NCI-H128 (cell line): ENCODE data around the gene DHCR7.

Source experiments
- DNase-seq: peaks from one replicate; lab custom pipeline; 2025; ENCODE audit not compliant: unreplicated experiment; lab: John Stamatoyannopoulos, UW

DHCR7 gene

GRCh38 chr11:71420455-71421241, 27.5 kb downstream of the DHCR7 start:
- peak; percentile 52 for DNase-seq

GRCh38 chr11:71418643-71419042, 29.6 kb downstream of the DHCR7 start:
- no peak for DNase-seq

GRCh38 chr11:71414645-71415044, 33.5 kb downstream of the DHCR7 start:
- no peak for DNase-seq

GRCh38 chr11:71410363-71410966, 37.7 kb downstream of the DHCR7 start:
- no peak for DNase-seq

GRCh38 chr11:71408826-71409225, 39.4 kb downstream of the DHCR7 start:
- DNase-seq: no peak

- DNase-seq: no peak
Measured at GRCh38 chr11:71407356-71407755, 40.8 kb downstream of the DHCR7 start.

GRCh38 chr11:71406681-71407080, 41.5 kb downstream of the DHCR7 start:
- no peak for DNase-seq

GRCh38 chr11:71404209-71404608, 44.0 kb downstream of the DHCR7 start:
- DNase-seq: no peak

- DNase-seq: no peak
Measured at GRCh38 chr11:71402878-71403277, 45.3 kb downstream of the DHCR7 start.

GRCh38 chr11:71400216-71400615, 48.0 kb downstream of the DHCR7 start:
- DNase-seq: no peak

GRCh38 chr11:71399341-71399740, 48.9 kb downstream of the DHCR7 start:
- no peak for DNase-seq

- DNase-seq: no peak
Measured at GRCh38 chr11:71397961-71398360, 50.2 kb downstream of the DHCR7 start.

- no peak for DNase-seq
Measured at GRCh38 chr11:71397331-71397860, 50.8 kb downstream of the DHCR7 start.

- no peak for DNase-seq
Measured at GRCh38 chr11:71396548-71397123, 51.6 kb downstream of the DHCR7 start.

GRCh38 chr11:71395774-71396173, 52.4 kb downstream of the DHCR7 start:
- no peak for DNase-seq

- DNase-seq: no peak
Measured at GRCh38 chr11:71395263-71395560, 53.0 kb downstream of the DHCR7 start.

- no peak for DNase-seq
Measured at GRCh38 chr11:71393283-71393682, 54.9 kb downstream of the DHCR7 start.

GRCh38 chr11:71391796-71392195, 56.4 kb downstream of the DHCR7 start:
- no peak for DNase-seq

- no peak for DNase-seq
Measured at GRCh38 chr11:71391352-71391751, 56.8 kb downstream of the DHCR7 start.

GRCh38 chr11:71388637-71389235, 59.5 kb downstream of the DHCR7 start:
- DNase-seq: no peak

GRCh38 chr11:71387784-71388636, 60.2 kb downstream of the DHCR7 start:
- no peak for DNase-seq
